ENCODE measurements around the gene TRNP1.

TRNP1 gene

DNA sequence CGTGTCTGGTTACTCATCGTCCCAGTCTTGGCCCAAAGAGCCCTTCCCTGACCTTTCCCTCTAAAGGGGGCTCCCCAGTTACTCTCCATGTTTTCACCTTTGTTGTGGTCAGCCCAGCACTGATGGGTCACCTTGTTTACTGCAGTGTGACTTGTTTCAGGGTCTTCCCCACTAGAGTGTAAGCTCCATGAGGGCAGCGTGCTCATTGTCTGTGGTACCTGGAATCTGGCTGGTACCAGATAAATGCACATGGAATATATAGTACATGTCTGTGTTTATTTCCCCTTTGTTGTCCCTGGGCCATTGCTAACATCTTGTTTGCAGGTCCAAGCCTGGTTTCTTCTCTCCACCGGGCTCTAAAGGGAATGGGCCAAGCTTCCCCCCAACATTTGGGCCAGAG is 41.9 kb downstream of the TRNP1 start:
- no peak overlapping the region for H2AFZ ChIP-seq (ENCODE audit: low read depth)
- H3K79me2 ChIP-seq (ENCODE audit: insufficient read depth, low read depth), result no peaks in the 10 kb centered on the region
- H3K4me3 ChIP-seq (IDR thresholded peaks at IDR 0.05; ENCODE audit: insufficient read depth, low read depth, low read length), result no peak overlapping the region
- H4K20me1 ChIP-seq (ENCODE audit: insufficient read depth), result no peaks in the 10 kb centered on the region
- no peaks in the 10 kb centered on the region for H3K36me3 ChIP-seq (ENCODE audit: insufficient read depth)
- no peaks in the 10 kb centered on the region for H3K27me3 ChIP-seq (ENCODE audit: insufficient read depth, low read depth)
- H3K4me2 ChIP-seq, result no peak overlapping the region
- no peaks in the 10 kb centered on the region for H3K4me1 ChIP-seq (ENCODE audit: low read depth, poor library complexity, severe bottlenecking)
- TF ChIP-seq, protein P1, sequence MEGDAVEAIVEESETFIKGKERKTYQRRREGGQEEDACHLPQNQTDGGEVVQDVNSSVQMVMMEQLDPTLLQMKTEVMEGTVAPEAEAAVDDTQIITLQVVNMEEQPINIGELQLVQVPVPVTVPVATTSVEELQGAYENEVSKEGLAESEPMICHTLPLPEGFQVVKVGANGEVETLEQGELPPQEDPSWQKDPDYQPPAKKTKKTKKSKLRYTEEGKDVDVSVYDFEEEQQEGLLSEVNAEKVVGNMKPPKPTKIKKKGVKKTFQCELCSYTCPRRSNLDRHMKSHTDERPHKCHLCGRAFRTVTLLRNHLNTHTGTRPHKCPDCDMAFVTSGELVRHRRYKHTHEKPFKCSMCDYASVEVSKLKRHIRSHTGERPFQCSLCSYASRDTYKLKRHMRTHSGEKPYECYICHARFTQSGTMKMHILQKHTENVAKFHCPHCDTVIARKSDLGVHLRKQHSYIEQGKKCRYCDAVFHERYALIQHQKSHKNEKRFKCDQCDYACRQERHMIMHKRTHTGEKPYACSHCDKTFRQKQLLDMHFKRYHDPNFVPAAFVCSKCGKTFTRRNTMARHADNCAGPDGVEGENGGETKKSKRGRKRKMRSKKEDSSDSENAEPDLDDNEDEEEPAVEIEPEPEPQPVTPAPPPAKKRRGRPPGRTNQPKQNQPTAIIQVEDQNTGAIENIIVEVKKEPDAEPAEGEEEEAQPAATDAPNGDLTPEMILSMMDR (conservative IDR thresholded peaks at IDR 0.05; ENCODE audit: low read depth, low read length), result no peak
- H3K27ac ChIP-seq, result no peak overlapping the region
- H3K9ac ChIP-seq, result no peak overlapping the region

DNA sequence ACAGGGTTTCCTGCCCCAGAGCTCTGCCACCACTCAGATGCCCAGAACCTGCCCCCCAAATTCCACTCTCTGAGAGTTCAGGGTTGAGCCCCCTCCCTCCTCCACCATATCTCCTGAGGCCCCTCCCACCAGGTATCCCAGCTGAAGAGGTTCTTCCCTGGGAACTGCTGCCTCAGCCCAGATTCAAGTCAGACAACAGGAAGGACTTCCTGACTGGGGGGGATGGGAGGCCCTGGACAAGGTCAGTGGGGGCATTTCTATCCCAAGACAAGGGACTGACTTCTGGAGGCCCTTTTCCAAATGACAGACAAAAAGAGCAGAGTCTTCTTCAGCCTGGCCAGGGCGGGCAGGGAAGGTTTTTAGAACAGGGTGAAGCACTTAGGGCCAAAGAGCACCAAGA is 43.2 kb downstream of the TRNP1 start:
- Histone ChIP-seq H3K4me3 (IDR thresholded peaks at IDR 0.05; ENCODE audit: insufficient read depth, low read depth, low read length) (no peak overlapping the region), H4K20me1 (ENCODE audit: insufficient read depth) (no peaks in the 10 kb centered on the region), H3K4me1 (ENCODE audit: low read depth, poor library complexity, severe bottlenecking) (no peaks in the 10 kb centered on the region), H3K36me3 (ENCODE audit: insufficient read depth) (no peaks in the 10 kb centered on the region), H3K79me2 (ENCODE audit: insufficient read depth, low read depth) (no peaks in the 10 kb centered on the region), H3K4me2 (no peak overlapping the region), H2AFZ (ENCODE audit: low read depth) (no peak overlapping the region), H3K27me3 (ENCODE audit: insufficient read depth, low read depth) (no peaks in the 10 kb centered on the region), H3K27ac (no peak overlapping the region), H3K9ac (no peak overlapping the region)
- TF ChIP-seq, protein P1 (conservative IDR thresholded peaks at IDR 0.05; ENCODE audit: low read depth, low read length), result no peak

DNA sequence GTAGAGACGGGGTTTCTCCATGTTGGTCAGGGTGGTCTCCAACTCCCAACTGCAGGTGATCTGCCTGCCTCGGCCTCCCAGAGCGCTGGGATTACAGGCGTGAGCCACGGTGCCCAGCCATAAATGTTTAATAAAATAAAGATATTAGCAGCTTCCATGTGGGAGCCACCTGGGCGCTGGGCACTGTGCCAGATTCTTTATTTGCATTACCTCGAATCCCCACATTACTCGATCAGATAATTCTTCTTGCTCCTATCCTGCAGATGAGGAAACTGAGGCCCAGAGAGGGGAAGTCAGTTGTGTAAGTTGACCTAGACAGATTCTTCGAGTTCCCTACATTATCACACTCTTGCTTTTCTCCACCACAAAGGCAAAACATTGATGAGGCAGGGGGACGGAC is 44.0 kb downstream of the TRNP1 start:
- Histone ChIP-seq H3K27ac (no peak overlapping the region), H3K4me2 (no peak overlapping the region), H3K9ac (no peak overlapping the region), H3K79me2 (ENCODE audit: insufficient read depth, low read depth) (no peaks in the 10 kb centered on the region), H3K36me3 (ENCODE audit: insufficient read depth) (no peaks in the 10 kb centered on the region), H3K4me1 (ENCODE audit: low read depth, poor library complexity, severe bottlenecking) (no peaks in the 10 kb centered on the region), H3K4me3 (IDR thresholded peaks at IDR 0.05; ENCODE audit: insufficient read depth, low read depth, low read length) (no peak overlapping the region), H3K27me3 (ENCODE audit: insufficient read depth, low read depth) (no peaks in the 10 kb centered on the region), H4K20me1 (ENCODE audit: insufficient read depth) (no peaks in the 10 kb centered on the region), H2AFZ (ENCODE audit: low read depth) (no peak overlapping the region)
- TF ChIP-seq, protein P1 (conservative IDR thresholded peaks at IDR 0.05; ENCODE audit: low read depth, low read length), result no peak

DNA sequence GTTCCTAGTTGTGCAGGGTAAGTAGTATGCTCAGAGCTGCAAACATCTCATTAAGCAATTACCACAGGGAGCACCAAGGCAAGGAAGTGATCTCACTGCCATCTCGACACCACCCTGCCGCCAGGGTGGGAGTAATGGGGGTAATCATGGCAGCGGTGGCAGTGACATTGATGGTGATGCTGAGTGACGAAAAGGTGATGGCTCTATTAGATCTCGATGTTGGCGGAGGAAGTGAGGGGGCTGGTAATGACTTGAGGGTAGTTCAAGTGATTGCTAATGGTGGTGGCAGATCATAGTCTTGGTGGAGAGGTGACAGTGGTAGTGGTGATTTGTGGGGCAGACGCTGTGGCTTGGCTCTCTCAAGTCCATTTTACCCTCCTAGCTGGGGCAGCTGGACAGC is 44.5 kb downstream of the TRNP1 start:
- H3K27ac ChIP-seq, result no peak overlapping the region
- no peak overlapping the region for H3K9ac ChIP-seq
- H3K79me2 ChIP-seq (ENCODE audit: insufficient read depth, low read depth), result no peaks in the 10 kb centered on the region
- no peak overlapping the region for H2AFZ ChIP-seq (ENCODE audit: low read depth)
- H3K4me1 ChIP-seq (ENCODE audit: low read depth, poor library complexity, severe bottlenecking), result no peaks in the 10 kb centered on the region
- no peak overlapping the region for H3K4me2 ChIP-seq
- TF ChIP-seq, protein P1 (conservative IDR thresholded peaks at IDR 0.05; ENCODE audit: low read depth, low read length), result no peak
- H3K36me3 ChIP-seq (ENCODE audit: insufficient read depth), result no peaks in the 10 kb centered on the region
- H3K27me3 ChIP-seq (ENCODE audit: insufficient read depth, low read depth), result no peaks in the 10 kb centered on the region
- H3K4me3 ChIP-seq (IDR thresholded peaks at IDR 0.05; ENCODE audit: insufficient read depth, low read depth, low read length), result no peak overlapping the region
- no peaks in the 10 kb centered on the region for H4K20me1 ChIP-seq (ENCODE audit: insufficient read depth)

DNA sequence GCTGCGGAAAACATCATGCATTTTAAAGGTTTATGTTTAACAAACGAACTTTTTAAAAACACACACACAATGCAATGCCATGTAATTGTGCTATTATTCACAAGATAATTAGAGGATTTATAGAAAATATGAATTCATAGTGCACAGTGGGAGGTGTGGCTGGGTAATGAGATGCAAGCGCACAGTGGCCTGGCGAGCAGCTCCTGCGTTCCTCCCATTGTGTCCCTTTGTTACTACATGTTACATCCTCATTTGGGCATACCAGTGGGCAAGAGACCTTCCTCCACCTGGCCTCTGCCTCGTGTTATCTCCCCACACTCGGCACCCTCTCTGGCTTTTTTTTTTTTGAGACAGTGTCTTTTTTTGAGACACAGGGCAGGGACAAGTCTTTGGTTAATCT is 49.2 kb downstream of the TRNP1 start:
- Histone ChIP-seq H3K79me2 (ENCODE audit: insufficient read depth, low read depth) (no peaks in the 10 kb centered on the region), H3K4me3 (IDR thresholded peaks at IDR 0.05; ENCODE audit: insufficient read depth, low read depth, low read length) (no peak overlapping the region), H4K20me1 (ENCODE audit: insufficient read depth) (no peaks in the 10 kb centered on the region), H3K36me3 (ENCODE audit: insufficient read depth) (no peaks in the 10 kb centered on the region), H3K27me3 (ENCODE audit: insufficient read depth, low read depth) (no peaks in the 10 kb centered on the region), H3K9ac (no peak overlapping the region), H2AFZ (ENCODE audit: low read depth) (no peak overlapping the region), H3K27ac (no peak overlapping the region), H3K4me2 (no peak overlapping the region), H3K4me1 (ENCODE audit: low read depth, poor library complexity, severe bottlenecking) (peaks cover 9% of the 10 kb centered on the region)
- TF ChIP-seq, protein P1 (conservative IDR thresholded peaks at IDR 0.05; ENCODE audit: low read depth, low read length), result no peak

Data from KMS-11 (cell line).